H1 (cell line): ENCODE results near the gene WWC2.

Experiments
- CBX5 ChIP-seq: fragments of 300-800, 300-1000 bp; sonication (generic); IDR thresholded peaks from 2 replicates; pipeline ENCODE4 v1.7.1; 2016; ENCODE audit warnings: antibody characterized with exemption, low read length, low read depth
- CHD7 ChIP-seq: fragments of 300-600 bp; sonication (generic); IDR thresholded peaks from 2 replicates; pipeline ENCODE4 v1.7.1; 2012; ENCODE audit warnings: low read length, moderate library complexity, mild to moderate bottlenecking, inconsistent platforms; ENCODE audit not compliant: insufficient replicate concordance
- CTCF ChIP-seq, 3 experiments: IDR thresholded peaks; 1 replicate in 2 of 3; 2 replicates in 1 of 3; pipeline versions ENCODE4 v1.5.1 to v1.6.1; 2011; ENCODE audit warnings: low read length in 3 of 3, mild to moderate bottlenecking in 3 of 3, inconsistent platforms in 2 of 3, low read depth in 1 of 3, moderate library complexity in 1 of 3; ENCODE audit not compliant: insufficient read depth in 1 of 3; ENCODE audit errors: control extremely low read depth in 1 of 3
- EGR1 ChIP-seq: IDR thresholded peaks from 2 replicates; pipeline ENCODE4 v1.6.1; 2011; ENCODE audit warnings: low read depth, low read length, borderline replicate concordance
- EZH2 ChIP-seq: fragments of 200-600 bp; sonication (generic); IDR thresholded peaks from 2 replicates; pipeline ENCODE4 v1.7.1; 2012; ENCODE audit warnings: low read depth, mild to moderate bottlenecking, moderate library complexity, low read length, inconsistent platforms; ENCODE audit not compliant: severe bottlenecking
- HDAC2 ChIP-seq, 2 experiments: fragments of 300-600 bp in 1 of 2; sonication (generic) in 1 of 2; IDR thresholded peaks; 2 replicates each; pipeline ENCODE4 v1.6.1; 2011 to 2012; ENCODE audit warnings: low read depth in 2 of 2, low read length in 2 of 2, mild to moderate bottlenecking in 2 of 2, moderate library complexity in 2 of 2, borderline replicate concordance in 1 of 2, inconsistent platforms in 1 of 2
- PHF8 ChIP-seq: fragments of 200-600 bp; sonication (generic); conservative IDR thresholded peaks from 2 replicates; pipeline ENCODE4 v1.7.1; 2012; ENCODE audit warnings: low read depth, mild to moderate bottlenecking, inconsistent platforms, low read length, moderate library complexity
- POLR2A ChIP-seq, 2 experiments: IDR thresholded peaks; 1 replicate in 1 of 2; 2 replicates in 1 of 2; pipeline ENCODE4 v1.6.1; 2011; ENCODE audit warnings: low read depth in 2 of 2, low read length in 2 of 2, mild to moderate bottlenecking in 2 of 2; ENCODE audit errors: control extremely low read depth in 1 of 2
- TCF12 ChIP-seq: IDR thresholded peaks from 2 replicates; pipeline ENCODE4 v1.6.1; 2011; ENCODE audit warnings: low read depth, mild to moderate bottlenecking, low read length
- USF2 ChIP-seq: IDR thresholded peaks from 2 replicates; pipeline ENCODE4 v1.6.1; 2011; ENCODE audit warnings: low read length, improper control_type of control experiment
- YY1 ChIP-seq: IDR thresholded peaks from 2 replicates; pipeline ENCODE4 v1.6.1; 2011; ENCODE audit warnings: low read depth, mild to moderate bottlenecking, low read length

GRCh38 chr4:183252959-183253358 lies 153.9 kb downstream of the WWC2 start:
- TF ChIP-seq EGR1 (no peak), CBX5 (no peak), TCF12 (no peak), CTCF (IDR thresholded peaks at IDR 0.05; ENCODE audit: control extremely low read depth in 1 of 3, insufficient read depth in 1 of 3, low read depth in 1 of 3, low read length in 3 of 3) (no peak), POLR2A (IDR thresholded peaks at IDR 0.05; ENCODE audit: control extremely low read depth in 1 of 2, low read depth in 2 of 2, low read length in 2 of 2) (no peak), USF2 (no peak), YY1 (no peak), EZH2 (no peak), CHD7 (no peak), HDAC2 (IDR thresholded peaks at IDR 0.05; ENCODE audit: borderline replicate concordance in 1 of 2, low read depth in 2 of 2, low read length in 2 of 2) (no peak), PHF8 (no peak)
